GM12801 (cell line): ENCODE data around the gene TGFB1.

Source experiments
- TF ChIP-seq, protein P1 (sequence below): IDR thresholded peaks from one replicate; pipeline ENCODE4 v1.5.1; 2011; ENCODE audit warnings: control low read depth; ENCODE audit not compliant: insufficient read length; ENCODE audit errors: extremely low read depth

TGFB1 gene

GRCh38 chr19:41366089-41366488 lies 12.4 kb upstream of the TGFB1 start:
- TF ChIP-seq, protein P1, sequence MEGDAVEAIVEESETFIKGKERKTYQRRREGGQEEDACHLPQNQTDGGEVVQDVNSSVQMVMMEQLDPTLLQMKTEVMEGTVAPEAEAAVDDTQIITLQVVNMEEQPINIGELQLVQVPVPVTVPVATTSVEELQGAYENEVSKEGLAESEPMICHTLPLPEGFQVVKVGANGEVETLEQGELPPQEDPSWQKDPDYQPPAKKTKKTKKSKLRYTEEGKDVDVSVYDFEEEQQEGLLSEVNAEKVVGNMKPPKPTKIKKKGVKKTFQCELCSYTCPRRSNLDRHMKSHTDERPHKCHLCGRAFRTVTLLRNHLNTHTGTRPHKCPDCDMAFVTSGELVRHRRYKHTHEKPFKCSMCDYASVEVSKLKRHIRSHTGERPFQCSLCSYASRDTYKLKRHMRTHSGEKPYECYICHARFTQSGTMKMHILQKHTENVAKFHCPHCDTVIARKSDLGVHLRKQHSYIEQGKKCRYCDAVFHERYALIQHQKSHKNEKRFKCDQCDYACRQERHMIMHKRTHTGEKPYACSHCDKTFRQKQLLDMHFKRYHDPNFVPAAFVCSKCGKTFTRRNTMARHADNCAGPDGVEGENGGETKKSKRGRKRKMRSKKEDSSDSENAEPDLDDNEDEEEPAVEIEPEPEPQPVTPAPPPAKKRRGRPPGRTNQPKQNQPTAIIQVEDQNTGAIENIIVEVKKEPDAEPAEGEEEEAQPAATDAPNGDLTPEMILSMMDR: no peak

- TF ChIP-seq, protein P1: no peak
Observed at GRCh38 chr19:41364524-41365391, 11.0 kb upstream of the TGFB1 start.

- TF ChIP-seq, protein P1: no peak
Observed at GRCh38 chr19:41363753-41364523, 10.2 kb upstream of the TGFB1 start, which contains the start of gene B9D2. B9D2 (minus strand) TSS chr19:41364149; CDS start chr19:41363519, 630 bp downstream.

DNA sequence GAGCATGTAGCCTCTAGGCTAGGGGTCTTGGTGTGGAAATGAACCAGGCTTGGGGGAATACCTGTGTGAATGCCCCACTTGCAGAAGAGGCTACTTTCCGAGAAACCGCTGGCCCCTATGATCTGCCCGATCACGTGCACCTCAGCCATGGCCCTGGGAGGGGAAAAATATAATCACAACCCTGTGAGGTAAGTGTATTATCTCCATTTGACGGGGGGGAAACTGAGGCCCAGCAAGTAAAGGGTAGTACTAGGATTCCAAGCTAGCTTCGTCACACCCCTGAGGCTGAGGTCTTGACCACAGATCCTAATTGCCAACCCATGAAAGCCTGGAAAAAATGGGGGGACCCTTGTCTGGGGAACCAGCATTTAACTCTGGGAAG lies 9.6 kb upstream of the TGFB1 start:
- TF ChIP-seq, protein P1: no peak

DNA sequence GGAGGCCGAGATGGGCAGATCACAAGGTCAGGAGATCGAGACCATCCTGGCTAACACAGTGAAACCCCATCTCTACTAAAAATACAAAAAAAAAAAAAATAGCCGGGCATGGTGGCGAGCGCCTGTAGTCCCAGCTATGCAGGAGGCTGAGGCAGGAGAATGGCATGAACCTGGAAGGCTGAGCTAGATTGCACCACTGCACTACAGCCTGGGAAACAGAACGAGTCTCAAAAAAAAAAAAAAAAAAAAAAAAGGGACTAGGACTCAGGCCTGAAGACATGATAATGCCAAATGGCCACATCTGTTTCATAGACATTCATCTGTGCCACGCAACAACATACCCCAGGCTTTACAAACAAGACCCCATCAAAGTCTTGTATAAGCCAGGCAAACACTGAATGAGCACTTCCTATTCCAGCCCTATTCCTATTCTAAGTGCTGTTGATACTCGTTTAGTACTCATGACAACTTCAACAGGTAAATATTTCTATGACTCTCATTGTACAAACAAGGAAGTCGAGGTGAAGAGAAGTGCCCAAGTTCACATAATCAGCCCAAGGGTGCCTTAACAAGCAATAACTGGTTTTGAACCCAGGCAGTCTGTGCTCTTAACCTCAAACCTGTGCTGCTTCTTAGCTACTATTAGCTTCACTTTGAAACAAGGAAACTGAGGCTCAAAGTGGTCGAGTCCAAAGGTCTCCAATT lies 8.6 kb upstream of the TGFB1 start:
- TF ChIP-seq, protein P1: no peak

- TF ChIP-seq, protein P1: no peak
Observed at GRCh38 chr19:41359741-41360140, 6.0 kb upstream of the TGFB1 start.

- TF ChIP-seq, protein P1: no peak
Observed at GRCh38 chr19:41357746-41358145, 4.0 kb upstream of the TGFB1 start.
